A549 treated with AZD2906 at 1 μM for 4 hours (cell line): ENCODE measurements around the gene RGS8. TPM values are rescaled to one million over a fixed set of nuclear protein-coding genes. Genes with fewer than 3 reads are reported as not detected.

ENCODE experiments used
- total RNA-seq: library from RNA; stranded (reverse); fragments of 200-300 nt; extraction: Qiagen RNA extraction; gene quantifications from 5 replicates; pipeline ENCODE4 v1.2.3, GENCODE V29; 2022

RGS8 gene
- not detected in 5 replicates for total RNA-seq

GRCh38 chr1:182684116-182684828, at the start of gene RGS8:
TSS of gene RGS8 (minus strand) at chr1:182684587. CDS start at chr1:182669649, 14,938 bp downstream.

Other genes starting within 250 kb of the RGS8 start
- not detected in 5 replicates for gene RGSL1, start 234.4 kb downstream of the RGS8 start, total RNA-seq
- gene RNASEL, start 95.3 kb downstream of the RGS8 start, total RNA-seq = 1.4 to 2.0 TPM (median 1.7 TPM) in 5 replicates
- gene RGS16, start 80.2 kb downstream of the RGS8 start, total RNA-seq = 0.16 to 0.28 TPM (median 0.22 TPM) in 5 replicates
- 0.44 to 0.79 TPM (median 0.53 TPM) in 5 replicates for gene NPL, start 105.2 kb upstream of the RGS8 start, total RNA-seq
- gene DHX9, start 154.8 kb upstream of the RGS8 start, total RNA-seq = 149 to 185 TPM (median 153 TPM) in 5 replicates